ENCODE measurements around the gene ARHGAP29.

ARHGAP29 gene

DNA sequence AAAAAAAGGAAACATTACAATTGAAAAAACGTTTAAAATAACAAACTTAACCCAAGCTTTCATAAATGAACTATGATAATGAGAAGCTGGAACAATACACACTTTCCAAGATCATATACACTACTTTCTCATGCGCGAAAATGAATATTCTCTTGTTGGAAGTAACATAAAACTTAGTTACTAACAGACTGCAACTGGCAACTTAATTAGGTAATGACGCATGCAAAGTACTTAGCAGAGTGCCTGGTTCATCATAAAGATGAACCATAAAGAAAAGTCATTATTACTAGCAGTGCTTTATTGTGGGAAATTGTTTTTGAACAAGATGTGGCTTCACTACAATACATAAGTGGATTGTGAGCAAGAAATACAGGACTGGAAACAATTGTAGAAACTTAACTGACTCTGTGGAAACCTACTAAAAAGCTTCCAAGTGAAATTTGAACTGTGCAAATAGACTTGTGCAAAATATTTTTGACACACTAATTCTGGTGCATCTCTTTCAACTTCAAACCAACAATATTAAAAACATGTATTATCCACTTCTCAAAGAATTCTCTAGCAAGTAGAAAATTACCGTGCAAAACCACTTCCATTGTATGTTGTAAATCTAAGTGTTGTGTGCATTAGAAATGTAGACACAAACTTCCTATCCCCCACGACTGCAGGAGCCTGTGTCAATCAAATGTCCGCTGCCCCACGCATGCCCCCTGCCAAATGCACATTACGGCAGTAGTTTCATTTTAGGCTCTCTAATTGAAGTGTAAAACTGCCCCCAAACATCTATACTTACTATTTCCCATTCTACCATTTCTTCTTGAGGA is 2.0 kb downstream of the ARHGAP29 start:
- no peak for DNase-seq

DNA sequence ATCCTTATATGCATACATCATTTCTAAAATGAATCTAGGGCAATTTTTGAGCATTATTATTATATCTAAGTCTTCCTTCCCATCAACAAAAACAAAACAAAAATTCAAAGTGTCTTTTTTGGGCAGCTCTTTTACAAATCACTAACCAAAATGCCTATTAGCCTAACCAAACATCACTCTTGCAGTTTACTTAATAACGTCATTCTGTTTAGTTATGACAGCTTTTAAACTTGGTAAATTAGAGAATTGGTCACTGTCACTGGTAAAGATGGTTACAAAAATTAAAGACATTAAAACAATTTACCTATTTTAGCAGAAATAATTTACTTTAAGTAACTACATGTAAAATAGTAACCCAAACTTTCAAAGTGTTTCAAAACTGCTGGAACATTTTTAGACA is 2.8 kb downstream of the ARHGAP29 start:
- no peak for DNase-seq

DNA sequence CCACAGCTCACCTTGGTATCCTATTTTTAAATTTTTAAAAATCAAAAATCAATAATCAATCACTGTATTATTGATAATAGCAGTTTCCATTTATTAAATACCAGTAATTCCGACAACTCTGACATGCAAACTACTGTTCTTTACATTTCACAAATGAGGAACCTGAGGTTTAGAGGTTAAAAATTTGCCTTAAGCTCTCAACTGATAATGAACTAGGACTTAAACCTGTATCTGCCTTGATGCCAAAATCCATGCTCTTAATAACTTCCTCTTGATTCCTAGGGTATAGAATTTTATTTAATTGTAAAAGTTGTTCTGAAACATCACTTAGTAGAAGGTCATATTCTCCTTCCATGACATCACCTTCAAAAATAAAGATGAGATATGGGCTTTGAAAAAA is 5.6 kb downstream of the ARHGAP29 start:
- DNase-seq = no peak

DNA sequence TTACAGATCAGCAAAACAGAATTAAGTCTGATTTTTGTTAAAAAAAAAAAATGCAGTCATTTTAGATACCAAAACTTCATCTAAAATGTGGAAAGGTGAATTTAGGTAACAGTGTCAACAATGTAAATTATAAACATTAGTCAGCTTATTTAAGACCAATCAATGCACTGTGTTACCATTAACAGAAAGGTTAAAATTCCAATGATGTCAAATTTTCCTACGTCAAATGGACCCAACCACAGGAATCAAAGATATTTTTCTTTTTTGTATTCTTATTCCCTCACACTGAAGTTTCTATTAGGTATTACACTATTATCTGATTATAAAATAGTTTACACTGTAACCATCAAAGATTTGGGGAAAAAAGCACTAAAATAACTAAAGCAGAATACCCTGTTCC is 6.5 kb downstream of the ARHGAP29 start:
- DNase-seq = no peak

DNA sequence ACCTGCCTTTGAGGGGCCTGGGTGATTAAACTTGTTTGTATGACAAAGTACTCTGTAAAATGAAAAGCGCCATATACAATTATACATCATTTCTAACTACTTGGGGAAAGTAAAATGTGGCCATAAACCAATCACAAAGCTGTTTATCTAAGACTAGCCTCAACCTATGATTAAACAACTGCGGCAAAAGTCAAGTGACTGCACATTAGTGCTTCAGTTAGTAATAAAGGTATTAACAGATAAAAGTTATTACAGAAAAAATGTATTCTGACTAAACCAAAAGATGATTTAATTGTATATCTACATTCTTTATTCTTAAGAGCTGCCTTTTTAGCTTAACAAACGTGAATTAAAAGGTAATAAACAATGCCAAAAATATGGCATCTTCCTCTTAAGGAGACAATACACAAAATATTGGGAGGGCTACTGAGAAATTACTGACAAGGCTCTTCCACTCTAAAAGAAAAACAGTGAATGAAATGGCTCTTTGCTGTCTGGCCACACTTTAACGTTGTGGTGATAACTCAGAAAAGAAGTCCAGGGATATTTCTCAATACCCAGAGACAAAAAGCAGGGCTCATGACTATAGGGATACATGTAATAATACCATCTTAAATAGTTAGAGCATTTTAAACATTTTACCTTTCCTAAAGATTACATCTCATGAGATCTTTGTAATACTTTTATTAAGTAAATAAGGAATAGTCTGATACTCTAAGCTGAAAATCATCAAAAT is 8.6 kb downstream of the ARHGAP29 start:
- DNase-seq = no peak

DNA sequence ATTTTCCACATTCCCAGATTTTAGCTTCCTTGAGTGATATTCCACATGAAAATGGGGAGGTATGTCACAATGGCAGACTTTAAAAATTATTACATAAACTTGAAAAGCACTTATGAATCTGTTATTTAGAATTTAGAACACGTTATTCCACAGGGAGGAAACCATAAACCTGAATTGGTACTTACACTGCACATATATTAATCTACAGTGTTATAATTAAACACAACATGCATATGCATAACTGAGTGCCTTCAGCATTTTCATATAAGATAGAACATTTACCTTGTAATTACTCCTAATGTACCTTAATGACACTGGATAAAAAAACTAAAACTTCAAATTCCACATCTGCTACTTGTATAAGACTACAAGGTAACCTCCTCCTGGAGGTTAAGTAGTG is 9.8 kb downstream of the ARHGAP29 start:
- DNase-seq = no peak

GRCh38 chr1:94225845-94226244 is 11.5 kb downstream of the ARHGAP29 start:
- DNase-seq = no peak

- no peak for DNase-seq
Measured at GRCh38 chr1:94218332-94218731, 19.1 kb downstream of the ARHGAP29 start.

DNA sequence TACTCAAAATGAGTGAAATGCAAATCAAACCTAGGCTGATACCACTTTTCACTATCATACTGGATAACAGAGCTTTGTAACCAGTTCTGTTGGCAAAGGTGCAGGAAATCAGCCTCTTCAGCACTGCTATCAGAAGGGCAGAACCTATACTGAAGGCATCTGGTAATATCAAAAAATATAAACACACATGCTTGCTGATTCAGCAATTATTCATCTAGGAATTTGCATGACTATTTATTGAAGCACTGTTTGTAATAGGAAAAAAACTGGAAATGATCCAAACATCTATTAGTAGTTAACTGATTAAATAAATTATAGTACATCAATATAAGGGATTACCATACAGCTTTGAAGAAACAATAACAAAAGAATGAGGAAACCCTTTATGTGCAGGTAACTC is 21.4 kb downstream of the ARHGAP29 start:
- no peak for DNase-seq

GRCh38 chr1:94209982-94210381 is 27.4 kb downstream of the ARHGAP29 start:
- no peak for DNase-seq

DNA sequence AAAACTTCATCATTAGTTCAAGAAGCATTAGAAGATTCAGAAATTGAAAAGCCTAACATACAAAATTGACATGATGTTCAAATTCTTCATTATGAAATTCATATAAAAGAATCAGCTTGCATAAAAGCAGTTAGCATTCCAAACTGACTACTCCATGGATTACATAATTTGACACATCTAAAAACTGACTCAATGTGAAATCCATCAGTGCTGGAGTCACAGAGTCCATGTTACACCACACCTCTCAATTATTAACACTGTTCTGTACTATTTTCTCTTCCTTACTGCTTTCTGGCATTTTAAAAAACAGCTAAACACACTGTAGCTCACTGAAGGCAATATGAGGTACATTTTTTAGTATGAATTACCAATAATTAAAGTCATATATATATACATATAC is 28.0 kb downstream of the ARHGAP29 start:
- DNase-seq = no peak

- no peak for DNase-seq
Measured at GRCh38 chr1:94207695-94208094, 29.7 kb downstream of the ARHGAP29 start.

GRCh38 chr1:94205639-94206038 is 31.7 kb downstream of the ARHGAP29 start:
- DNase-seq = no peak

- DNase-seq = no peak
Measured at GRCh38 chr1:94202241-94202640, 35.1 kb downstream of the ARHGAP29 start.

GRCh38 chr1:94199398-94199797 is 38.0 kb downstream of the ARHGAP29 start:
- DNase-seq = no peak

DNA sequence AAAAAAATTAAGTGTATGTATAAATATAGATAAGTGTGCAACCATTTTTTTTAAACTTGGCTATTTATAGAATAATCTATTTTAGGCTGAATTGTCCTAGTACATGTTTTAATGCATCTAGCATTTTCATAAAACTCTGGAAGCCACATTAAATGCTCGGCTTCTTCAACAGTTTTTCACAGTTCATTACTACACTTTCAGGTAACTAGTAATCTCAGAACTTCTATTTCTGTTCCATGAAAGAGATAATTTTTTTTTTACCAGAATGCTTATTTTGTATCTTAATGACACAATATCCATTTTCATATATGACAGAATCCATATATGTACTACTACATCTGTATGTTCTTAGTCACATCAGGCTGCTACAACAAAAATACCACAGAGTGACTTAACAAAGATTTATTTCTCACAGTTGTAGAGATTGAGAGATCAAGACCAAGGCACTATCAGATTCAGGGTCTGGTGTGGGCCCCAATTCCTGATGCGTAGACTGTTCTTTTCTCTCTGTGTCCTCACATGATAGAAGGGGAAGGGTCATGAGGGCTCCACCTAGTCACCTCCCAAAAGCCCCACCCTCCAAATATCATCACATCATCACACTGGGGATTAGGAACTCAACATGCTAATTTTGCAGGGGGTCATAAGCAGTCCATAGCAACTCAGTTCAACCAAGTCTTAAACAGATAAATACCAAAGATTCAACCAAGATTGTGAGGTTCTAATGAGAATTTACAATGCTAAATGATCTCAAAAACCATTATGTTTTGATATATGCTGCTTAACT is 43.1 kb downstream of the ARHGAP29 start:
- DNase-seq = no peak

GRCh38 chr1:94193128-94193527 is 44.3 kb downstream of the ARHGAP29 start:
- DNase-seq = no peak

DNA sequence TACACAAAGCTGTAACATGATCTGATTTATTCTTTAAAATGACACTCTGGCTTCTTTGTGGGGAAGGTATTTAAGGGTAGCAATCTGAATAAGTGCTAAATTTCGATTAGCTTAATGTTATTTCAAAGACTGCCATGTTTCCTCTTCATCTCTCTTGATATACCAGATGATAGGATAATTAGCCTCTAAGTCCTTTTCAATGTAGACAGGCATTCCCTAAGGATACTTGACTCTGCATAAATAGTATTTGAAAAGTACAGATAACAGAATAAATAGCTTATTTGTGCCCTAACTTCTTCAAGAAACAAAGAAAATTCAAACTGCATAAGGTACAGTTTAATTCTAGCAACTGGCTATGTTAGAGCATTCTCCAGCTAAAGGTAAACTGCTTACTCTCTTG is 46.2 kb downstream of the ARHGAP29 start:
- DNase-seq = no peak

- DNase-seq = no peak
Measured at GRCh38 chr1:94186946-94187345, 50.4 kb downstream of the ARHGAP29 start.

- no peak for DNase-seq
Measured at GRCh38 chr1:94183197-94183815, 54.1 kb downstream of the ARHGAP29 start.

DNA sequence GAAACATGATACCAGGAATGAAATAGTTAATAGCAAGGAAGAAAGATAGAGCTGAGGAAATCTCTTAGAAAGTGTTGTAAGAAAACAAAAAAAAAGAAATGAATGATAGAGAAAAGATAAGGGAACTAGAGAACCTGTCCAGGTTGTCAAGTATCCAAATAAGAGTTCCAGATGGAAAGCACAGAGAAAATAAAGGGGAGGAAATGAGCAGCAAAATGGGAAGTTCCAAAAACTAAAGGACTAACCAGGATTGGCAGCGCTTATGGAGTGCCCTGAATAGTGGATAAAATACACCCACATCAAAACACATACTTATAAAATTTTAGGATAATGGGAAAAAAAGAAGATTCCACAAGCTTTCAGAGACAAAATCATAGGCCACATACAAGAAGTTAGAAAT is 55.2 kb downstream of the ARHGAP29 start:
- DNase-seq = no peak

GRCh38 chr1:94180650-94181049 is 56.7 kb downstream of the ARHGAP29 start:
- no peak for DNase-seq

DNA sequence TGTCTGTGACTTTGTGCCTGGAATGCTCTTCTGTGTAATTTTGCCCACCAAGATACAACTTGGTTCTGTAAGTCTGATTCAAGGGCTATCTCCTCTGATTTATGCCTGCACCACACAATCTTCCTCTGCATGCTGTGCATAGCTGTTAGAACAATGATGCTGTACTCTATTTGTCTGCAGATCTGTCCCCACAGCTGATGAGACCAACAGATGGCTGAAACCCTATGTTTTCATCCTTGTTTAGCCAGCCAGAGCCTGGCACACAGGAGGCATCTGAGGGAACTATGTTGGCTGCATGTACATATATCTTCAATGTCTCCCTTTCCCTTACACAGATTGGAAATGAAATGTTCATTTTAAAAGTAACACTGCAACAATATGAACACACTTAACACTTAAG is 58.5 kb downstream of the ARHGAP29 start:
- DNase-seq = no peak

Measured in NCI-H1436 treated with DMSO at 0.1 percent for 48 hours (cell line).